Retinal pigment epithelial cell (primary cell): ENCODE results near the gene SON.
"Not testable (repeated sequence)": the region's sequence is repeated elsewhere in the genome, so short reads cannot be mapped to it uniquely, and the experiment has no call there.

Experiments used
- DNase-seq: peaks from one replicate; pipeline ENCODE4 v3.0.0-alpha.2; 2010; ENCODE audit warnings: low read depth
- H3K4me3 ChIP-seq: 2 replicates; pipeline ENCODE4 v1.5.1; 2011; ENCODE audit warnings: mild to moderate bottlenecking, low read length, control low read depth, moderate library complexity
- TF ChIP-seq, protein P1 (sequence below): conservative IDR thresholded peaks from 2 replicates; pipeline ENCODE4 v1.5.1; 2011; ENCODE audit warnings: low read depth, low read length, control low read depth, inconsistent platforms

The SON gene, protein sequence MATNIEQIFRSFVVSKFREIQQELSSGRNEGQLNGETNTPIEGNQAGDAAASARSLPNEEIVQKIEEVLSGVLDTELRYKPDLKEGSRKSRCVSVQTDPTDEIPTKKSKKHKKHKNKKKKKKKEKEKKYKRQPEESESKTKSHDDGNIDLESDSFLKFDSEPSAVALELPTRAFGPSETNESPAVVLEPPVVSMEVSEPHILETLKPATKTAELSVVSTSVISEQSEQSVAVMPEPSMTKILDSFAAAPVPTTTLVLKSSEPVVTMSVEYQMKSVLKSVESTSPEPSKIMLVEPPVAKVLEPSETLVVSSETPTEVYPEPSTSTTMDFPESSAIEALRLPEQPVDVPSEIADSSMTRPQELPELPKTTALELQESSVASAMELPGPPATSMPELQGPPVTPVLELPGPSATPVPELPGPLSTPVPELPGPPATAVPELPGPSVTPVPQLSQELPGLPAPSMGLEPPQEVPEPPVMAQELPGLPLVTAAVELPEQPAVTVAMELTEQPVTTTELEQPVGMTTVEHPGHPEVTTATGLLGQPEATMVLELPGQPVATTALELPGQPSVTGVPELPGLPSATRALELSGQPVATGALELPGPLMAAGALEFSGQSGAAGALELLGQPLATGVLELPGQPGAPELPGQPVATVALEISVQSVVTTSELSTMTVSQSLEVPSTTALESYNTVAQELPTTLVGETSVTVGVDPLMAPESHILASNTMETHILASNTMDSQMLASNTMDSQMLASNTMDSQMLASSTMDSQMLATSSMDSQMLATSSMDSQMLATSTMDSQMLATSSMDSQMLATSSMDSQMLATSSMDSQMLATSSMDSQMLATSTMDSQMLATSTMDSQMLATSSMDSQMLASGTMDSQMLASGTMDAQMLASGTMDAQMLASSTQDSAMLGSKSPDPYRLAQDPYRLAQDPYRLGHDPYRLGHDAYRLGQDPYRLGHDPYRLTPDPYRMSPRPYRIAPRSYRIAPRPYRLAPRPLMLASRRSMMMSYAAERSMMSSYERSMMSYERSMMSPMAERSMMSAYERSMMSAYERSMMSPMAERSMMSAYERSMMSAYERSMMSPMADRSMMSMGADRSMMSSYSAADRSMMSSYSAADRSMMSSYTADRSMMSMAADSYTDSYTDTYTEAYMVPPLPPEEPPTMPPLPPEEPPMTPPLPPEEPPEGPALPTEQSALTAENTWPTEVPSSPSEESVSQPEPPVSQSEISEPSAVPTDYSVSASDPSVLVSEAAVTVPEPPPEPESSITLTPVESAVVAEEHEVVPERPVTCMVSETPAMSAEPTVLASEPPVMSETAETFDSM (N-terminal part only)

GRCh38 chr21:33542640-33543504 is at the start of gene SON:
Gene SON (plus strand): TSS chr21:33543038. CDS start chr21:33543093, 55 bp downstream.
- DNase-seq: peak; percentile 96
- H3K4me3 ChIP-seq: peak within 1 kb of the TSS; percentile 90
- TF ChIP-seq, protein P1, sequence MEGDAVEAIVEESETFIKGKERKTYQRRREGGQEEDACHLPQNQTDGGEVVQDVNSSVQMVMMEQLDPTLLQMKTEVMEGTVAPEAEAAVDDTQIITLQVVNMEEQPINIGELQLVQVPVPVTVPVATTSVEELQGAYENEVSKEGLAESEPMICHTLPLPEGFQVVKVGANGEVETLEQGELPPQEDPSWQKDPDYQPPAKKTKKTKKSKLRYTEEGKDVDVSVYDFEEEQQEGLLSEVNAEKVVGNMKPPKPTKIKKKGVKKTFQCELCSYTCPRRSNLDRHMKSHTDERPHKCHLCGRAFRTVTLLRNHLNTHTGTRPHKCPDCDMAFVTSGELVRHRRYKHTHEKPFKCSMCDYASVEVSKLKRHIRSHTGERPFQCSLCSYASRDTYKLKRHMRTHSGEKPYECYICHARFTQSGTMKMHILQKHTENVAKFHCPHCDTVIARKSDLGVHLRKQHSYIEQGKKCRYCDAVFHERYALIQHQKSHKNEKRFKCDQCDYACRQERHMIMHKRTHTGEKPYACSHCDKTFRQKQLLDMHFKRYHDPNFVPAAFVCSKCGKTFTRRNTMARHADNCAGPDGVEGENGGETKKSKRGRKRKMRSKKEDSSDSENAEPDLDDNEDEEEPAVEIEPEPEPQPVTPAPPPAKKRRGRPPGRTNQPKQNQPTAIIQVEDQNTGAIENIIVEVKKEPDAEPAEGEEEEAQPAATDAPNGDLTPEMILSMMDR: no peak

DNA sequence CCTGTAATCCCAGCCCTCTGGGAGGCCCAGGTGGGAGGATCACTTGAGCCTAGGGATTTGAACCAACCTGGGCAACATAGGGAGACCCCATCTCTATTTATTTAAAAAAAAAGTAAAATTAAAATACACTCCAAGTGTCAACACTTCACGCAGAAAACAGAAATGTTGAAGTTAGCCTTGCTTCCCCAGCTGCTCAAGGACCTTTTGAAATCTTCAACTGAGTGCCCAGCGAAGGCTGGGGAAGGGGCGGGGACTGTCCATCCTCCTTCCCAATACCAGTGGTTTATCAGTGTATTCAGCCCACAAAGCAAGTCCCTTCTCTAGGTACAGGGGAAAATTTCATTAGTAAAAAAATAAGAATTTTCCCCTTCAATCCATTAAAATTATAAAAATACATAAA is 49.1 kb upstream of the SON start:
- TF ChIP-seq, protein P1: no peak
- no peak overlapping the region for H3K4me3 ChIP-seq
- no peak for DNase-seq

DNA sequence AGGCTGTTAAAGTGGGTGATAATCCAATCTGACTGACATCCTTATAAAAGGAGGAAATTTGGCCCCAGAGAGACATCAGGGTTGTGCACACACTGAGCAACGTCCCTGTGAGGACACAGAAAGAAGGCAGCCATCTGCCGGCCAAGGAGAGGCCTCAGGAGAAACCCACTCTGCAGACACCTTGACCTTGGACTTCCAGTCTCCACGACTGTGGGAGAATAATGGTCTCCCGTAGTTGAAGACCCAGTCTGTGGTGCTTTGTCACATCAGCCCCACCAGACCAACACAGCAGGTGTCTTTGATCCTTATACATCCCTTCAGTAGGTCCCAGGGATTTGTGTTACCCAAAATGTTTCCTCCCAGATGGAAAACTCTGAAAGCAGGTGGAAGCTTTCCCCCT is 47.1 kb upstream of the SON start:
- TF ChIP-seq, protein P1: no peak
- DNase-seq: no peak

GRCh38 chr21:33496345-33496744 is 46.5 kb upstream of the SON start:
- TF ChIP-seq, protein P1: no peak
- no peak overlapping the region for H3K4me3 ChIP-seq
- DNase-seq: no peak

More for the DNA sequence above, 47.1 kb upstream of the SON start:
- H3K4me3 ChIP-seq: no peak overlapping the region

DNA sequence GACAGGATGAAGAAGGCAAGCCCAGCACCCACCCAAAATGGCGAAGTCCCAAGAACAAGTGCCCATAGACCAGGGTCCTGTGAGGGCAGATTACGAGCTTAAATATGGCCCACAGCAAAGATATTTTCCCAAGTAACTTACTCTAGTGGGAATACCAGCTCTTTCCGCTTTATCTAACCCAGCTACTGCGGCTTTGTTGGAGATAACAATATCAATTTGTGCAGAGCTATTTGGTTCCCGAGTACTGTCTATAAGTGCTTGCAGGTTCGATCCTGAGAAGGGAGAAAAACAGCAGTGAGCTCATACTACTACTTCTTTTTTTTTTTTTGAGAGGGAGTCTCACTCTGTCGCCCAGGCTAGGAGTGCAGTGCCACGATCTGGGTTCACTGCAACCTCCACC is 37.0 kb upstream of the SON start:
- TF ChIP-seq, protein P1: no peak
- no peak for DNase-seq
- H3K4me3 ChIP-seq: no peak overlapping the region

DNA sequence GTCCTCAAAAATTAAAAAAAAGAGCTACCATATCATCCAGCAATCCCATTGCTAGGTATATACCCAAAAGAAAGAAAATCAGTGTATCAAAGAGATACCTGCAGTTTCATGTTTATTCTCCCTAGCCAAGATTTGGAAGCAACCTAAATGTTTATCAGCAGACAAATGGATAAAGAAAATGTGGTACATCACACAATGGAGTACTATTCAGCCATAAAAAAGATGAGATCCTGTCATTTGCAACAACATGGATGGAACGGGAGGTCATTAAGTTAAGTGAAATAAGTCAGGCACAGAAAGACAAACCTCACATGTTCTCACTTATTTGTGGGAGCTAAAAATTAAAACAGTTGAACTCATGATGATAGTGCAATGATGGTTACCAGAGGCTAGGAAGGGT is 35.8 kb upstream of the SON start:
- H3K4me3 ChIP-seq, DNase-seq: not testable (repeated sequence)
